ENCODE results near the gene SLC35F3.

- TF ChIP-seq, protein P1, sequence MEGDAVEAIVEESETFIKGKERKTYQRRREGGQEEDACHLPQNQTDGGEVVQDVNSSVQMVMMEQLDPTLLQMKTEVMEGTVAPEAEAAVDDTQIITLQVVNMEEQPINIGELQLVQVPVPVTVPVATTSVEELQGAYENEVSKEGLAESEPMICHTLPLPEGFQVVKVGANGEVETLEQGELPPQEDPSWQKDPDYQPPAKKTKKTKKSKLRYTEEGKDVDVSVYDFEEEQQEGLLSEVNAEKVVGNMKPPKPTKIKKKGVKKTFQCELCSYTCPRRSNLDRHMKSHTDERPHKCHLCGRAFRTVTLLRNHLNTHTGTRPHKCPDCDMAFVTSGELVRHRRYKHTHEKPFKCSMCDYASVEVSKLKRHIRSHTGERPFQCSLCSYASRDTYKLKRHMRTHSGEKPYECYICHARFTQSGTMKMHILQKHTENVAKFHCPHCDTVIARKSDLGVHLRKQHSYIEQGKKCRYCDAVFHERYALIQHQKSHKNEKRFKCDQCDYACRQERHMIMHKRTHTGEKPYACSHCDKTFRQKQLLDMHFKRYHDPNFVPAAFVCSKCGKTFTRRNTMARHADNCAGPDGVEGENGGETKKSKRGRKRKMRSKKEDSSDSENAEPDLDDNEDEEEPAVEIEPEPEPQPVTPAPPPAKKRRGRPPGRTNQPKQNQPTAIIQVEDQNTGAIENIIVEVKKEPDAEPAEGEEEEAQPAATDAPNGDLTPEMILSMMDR (IDR thresholded peaks at IDR 0.05; ENCODE audit: poor library complexity) = no peak
- no peak for TF ChIP-seq EZH2 (IDR thresholded peaks at IDR 0.05; ENCODE audit: borderline replicate concordance)
Measured at GRCh38 chr1:234200566-234200965, 296.1 kb downstream of the SLC35F3 start.
